Activated T-cell treated with anti-CD3 and anti-CD28 coated beads, Interleukin-2, amount 50 U/mL, for 24 hours (primary cell): ENCODE measurements around the gene ASB14.

Experiments used
- DNase-seq: peaks from one replicate; pipeline ENCODE4 v3.0.0-alpha.2; 2020
- H3K27ac Mint-ChIP-seq: 2 replicates; pipeline ENCODE4 v1.8.0; 2020; ENCODE audit warnings: mild to moderate bottlenecking, mixed read lengths
- H3K27me3 Mint-ChIP-seq: 2 replicates; pipeline ENCODE4 v1.8.0; 2020; ENCODE audit warnings: mixed read lengths
- H3K36me3 Mint-ChIP-seq: 2 replicates; pipeline ENCODE4 v1.8.0; 2020; ENCODE audit warnings: low read depth, mixed read lengths
- H3K4me1 Mint-ChIP-seq: 2 replicates; pipeline ENCODE4 v1.8.0; 2020; ENCODE audit warnings: low read depth, mixed read lengths
- H3K4me3 Mint-ChIP-seq: 2 replicates; pipeline ENCODE4 v1.8.0; 2020; ENCODE audit warnings: mild to moderate bottlenecking, moderate library complexity, mixed read lengths
- H3K9me3 Mint-ChIP-seq: 2 replicates; pipeline ENCODE4 v1.8.0; 2020; ENCODE audit warnings: mixed read lengths

ASB14 gene

DNA sequence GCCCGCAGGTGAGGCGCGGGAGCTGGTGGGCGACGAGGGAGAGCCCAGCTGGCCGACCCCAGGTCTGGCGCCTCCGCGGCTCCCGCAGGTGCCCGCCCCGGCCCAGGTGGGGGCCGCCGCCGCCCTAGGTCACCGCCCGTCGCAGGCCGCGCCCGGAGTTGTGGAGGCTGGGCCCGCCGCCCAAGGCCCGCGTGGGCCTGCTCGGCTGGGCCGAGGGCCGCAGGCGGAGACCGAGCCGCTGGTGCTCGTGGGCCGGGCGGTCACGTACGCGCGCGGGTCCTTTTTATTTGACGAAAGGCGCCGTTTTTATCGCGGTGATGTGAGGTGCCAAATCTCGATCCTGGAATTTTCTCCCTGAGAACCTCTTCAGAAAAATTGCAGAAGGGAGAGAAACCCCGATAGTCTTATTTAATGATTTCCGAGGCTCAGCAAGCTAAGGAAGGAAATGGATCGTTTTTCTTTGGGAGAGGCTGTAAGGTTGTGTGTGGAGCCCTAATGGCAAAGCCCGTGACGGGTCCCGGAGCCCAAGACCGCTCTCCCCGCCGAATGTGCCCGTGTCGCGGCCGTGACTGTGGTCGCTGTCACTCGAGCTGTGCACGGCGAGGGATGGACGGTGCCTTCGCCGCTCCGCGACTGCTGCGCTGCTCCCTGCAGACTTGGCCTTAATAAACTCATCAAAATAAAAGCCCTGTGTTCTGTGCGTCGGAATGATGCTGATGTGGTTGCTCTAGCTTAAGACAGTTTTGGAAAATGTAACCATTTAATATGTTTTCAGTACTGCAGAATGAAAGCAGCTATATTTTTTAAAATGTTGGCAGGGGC is 64.3 kb downstream of the ASB14 start:
- no peaks in the 10 kb centered on the region for H3K9me3 Mint-ChIP-seq
- H3K4me3 Mint-ChIP-seq, result peak overlapping the region; percentile 88
- peaks cover 40% of the 10 kb centered on the region for H3K4me1 Mint-ChIP-seq
- DNase-seq, result peak; percentile 64
- peak overlapping the region; percentile 81 for H3K27ac Mint-ChIP-seq
- no peaks in the 10 kb centered on the region for H3K27me3 Mint-ChIP-seq
- H3K36me3 Mint-ChIP-seq, result peaks cover 9% of the 10 kb centered on the region

GRCh38 chr3:57227204-57227929 is 65.1 kb downstream of the ASB14 start, which contains the start of gene APPL1:
Gene APPL1, plus strand, starts transcription at chr3:57227729. Its CDS starts 155 bp downstream, at chr3:57227884.
- no peaks in the 10 kb centered on the region for H3K9me3 Mint-ChIP-seq
- no peaks in the 10 kb centered on the region for H3K27me3 Mint-ChIP-seq
- H3K4me3 Mint-ChIP-seq, result peak within 1 kb of the TSS; percentile 88
- H3K4me1 Mint-ChIP-seq, result peaks cover 37% of the 10 kb centered on the region
- H3K27ac Mint-ChIP-seq, result peak within 1 kb of the TSS; percentile 81
- H3K36me3 Mint-ChIP-seq, result peaks cover 8% of the 10 kb centered on the region
- DNase-seq, result peak; percentile 95

GRCh38 chr3:57226176-57226575 is 66.3 kb downstream of the ASB14 start:
- Mint-ChIP-seq H3K27ac (no peak overlapping the region), H3K27me3 (no peaks in the 10 kb centered on the region), H3K9me3 (no peaks in the 10 kb centered on the region), H3K4me1 (peaks cover 29% of the 10 kb centered on the region), H3K4me3 (no peak overlapping the region), H3K36me3 (peaks cover 5% of the 10 kb centered on the region)
- DNase-seq, result no peak

GRCh38 chr3:57224856-57225255 is 67.6 kb downstream of the ASB14 start:
- no peak overlapping the region for H3K27ac Mint-ChIP-seq
- DNase-seq, result no peak
- no peak overlapping the region for H3K4me3 Mint-ChIP-seq
- peaks cover 5% of the 10 kb centered on the region for H3K36me3 Mint-ChIP-seq
- H3K9me3 Mint-ChIP-seq, result no peaks in the 10 kb centered on the region
- peaks cover 23% of the 10 kb centered on the region for H3K4me1 Mint-ChIP-seq
- no peaks in the 10 kb centered on the region for H3K27me3 Mint-ChIP-seq

DNA sequence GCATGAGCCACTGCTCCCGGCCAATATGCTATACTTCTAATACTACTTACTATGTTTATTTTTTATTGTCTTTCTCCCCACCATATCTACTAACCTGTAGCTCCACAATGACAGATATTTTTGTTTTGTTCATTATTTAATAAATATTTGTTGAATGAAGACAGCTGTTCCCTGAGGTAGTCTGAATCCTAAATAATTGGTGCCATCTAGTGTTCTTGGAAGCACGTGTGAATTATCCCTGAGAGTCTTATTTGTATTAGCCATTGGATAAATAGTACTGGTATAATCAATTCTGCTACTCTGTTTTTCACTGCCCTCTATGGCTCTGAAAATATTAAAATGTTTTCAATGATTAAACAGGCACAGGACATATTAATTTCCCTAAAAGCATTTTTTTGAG is 70.6 kb downstream of the ASB14 start:
- Mint-ChIP-seq H3K27me3 (no peaks in the 10 kb centered on the region), H3K27ac (no peak overlapping the region), H3K4me3 (no peak overlapping the region), H3K9me3 (no peaks in the 10 kb centered on the region), H3K36me3 (no peaks in the 10 kb centered on the region), H3K4me1 (peaks cover 4% of the 10 kb centered on the region)
- no peak for DNase-seq
